Common myeloid progenitor, CD34-positive (primary cell): Measurements from ENCODE around the gene ARHGAP11A.

Experiments
- CTCF ChIA-PET: fragments of 350-600 bp; sonication (Branson Sonifier 250); formaldehyde crosslinking; loops from one replicate; lab custom pipeline; 2021; ENCODE audit warnings: antibody characterized with exemption; lab: Charles Lee
- POLR2A ChIA-PET: fragments of 350-600 bp; sonication (Branson Sonifier 250); formaldehyde crosslinking; loops from one replicate; lab custom pipeline; 2021; ENCODE audit warnings: antibody characterized with exemption; lab: Charles Lee
- DNase-seq, 3 donors: peaks; one replicate each; pipeline versions ENCODE4 v3.0.0 to v3.0.0-alpha.2; 2013
- H3K27ac ChIP-seq, 2 experiments: 1 replicate in 1 of 2; 2 replicates in 1 of 2; pipeline ENCODE4 v1.7.0; 2013; ENCODE audit warnings: inconsistent platforms in 2 of 2, low read length in 2 of 2, mild to moderate bottlenecking in 2 of 2, low read depth in 1 of 2, moderate library complexity in 1 of 2; ENCODE audit not compliant: severe bottlenecking in 2 of 2, insufficient read depth in 1 of 2, poor library complexity in 1 of 2
- H3K27me3 ChIP-seq, 5 experiments: replicated peaks in 2 of 5; 1 replicate in 3 of 5; 2 replicates in 2 of 5; pipeline versions ENCODE4 v1.6.1 to v1.7.0; 2013; ENCODE audit warnings: low read length in 4 of 5, mild to moderate bottlenecking in 2 of 5, moderate library complexity in 2 of 5, inconsistent platforms in 1 of 5; ENCODE audit not compliant: insufficient read depth in 5 of 5, control insufficient read depth in 4 of 5
- H3K36me3 ChIP-seq, 4 experiments: 1 replicate in 2 of 4; 2 replicates in 2 of 4; pipeline versions ENCODE4 v1.6.1 to v1.7.0; 2013; ENCODE audit warnings: low read length in 3 of 4, control low read depth in 1 of 4, mild to moderate bottlenecking in 1 of 4; ENCODE audit not compliant: control insufficient read depth in 4 of 4, insufficient read depth in 4 of 4
- H3K4me1 ChIP-seq, 4 experiments: 1 replicate in 3 of 4; 2 replicates in 1 of 4; pipeline versions ENCODE4 v1.6.1 to v1.7.1; 2013; ENCODE audit warnings: low read length in 3 of 4, mild to moderate bottlenecking in 3 of 4, control low read depth in 1 of 4, inconsistent platforms in 1 of 4, moderate library complexity in 1 of 4; ENCODE audit not compliant: control insufficient read depth in 4 of 4, insufficient read depth in 4 of 4; ENCODE audit errors: control extremely low read depth in 1 of 4
- H3K4me3 ChIP-seq, 7 experiments: 1 replicate in 4 of 7; 2 replicates in 3 of 7; pipeline versions ENCODE4 v1.5.1 to v1.7.0; 2013; ENCODE audit warnings: mild to moderate bottlenecking in 7 of 7, low read length in 6 of 7, moderate library complexity in 6 of 7, inconsistent platforms in 2 of 7, low read depth in 2 of 7, control low read depth in 1 of 7; ENCODE audit not compliant: insufficient read depth in 4 of 7, control insufficient read depth in 1 of 7; ENCODE audit errors: extremely low read depth in 1 of 7
- H3K9me3 ChIP-seq, 5 experiments: 1 replicate in 4 of 5; 2 replicates in 1 of 5; pipeline versions ENCODE4 v1.6.1 to v1.7.1; 2013; ENCODE audit warnings: low read length in 4 of 5, mild to moderate bottlenecking in 2 of 5, inconsistent platforms in 1 of 5, low read depth in 1 of 5, moderate library complexity in 1 of 5; ENCODE audit not compliant: control insufficient read depth in 4 of 5, insufficient read depth in 2 of 5; ENCODE audit errors: control extremely low read depth in 1 of 5
- WGBS: methylation state at CpG from one replicate; pipeline ENCODE4 v1.1.5; 2013; ENCODE audit not compliant: insufficient coverage; 5-methylcytosine and 5-hydroxymethylcytosine counted together

The ARHGAP11A gene

GRCh38 chr15:32683906-32684584 lies 68.7 kb downstream of the ARHGAP11A start:
- no peak overlapping the region for H3K27ac ChIP-seq
- H3K9me3 ChIP-seq = no peaks in the 10 kb centered on the region
- WGBS = 75% methylated on average over 8 of the region's 8 CpGs
- peak; percentile 41 to 81 (median 74) for DNase-seq
- H3K27me3 ChIP-seq = no peaks in the 10 kb centered on the region
- CTCF ChIA-PET = interaction anchor here (1.3 to 2.5 kb wide), 2 partner anchors 22 to 35 kb away, joined by 3 to 8 read pairs; no protein-coding TSS in a partner anchor
- POLR2A ChIA-PET = no interaction called here
- H3K4me3 ChIP-seq = no peak overlapping the region
- no peaks in the 10 kb centered on the region for H3K36me3 ChIP-seq
- peaks cover 0 to 10% (median 6%) of the 10 kb centered on the region in 4 experiments for H3K4me1 ChIP-seq

GRCh38 chr15:32685576-32685975 lies 70.3 kb downstream of the ARHGAP11A start:
- no peak overlapping the region for H3K27ac ChIP-seq
- WGBS = 100% methylated on average over 1 of the region's 1 CpG
- DNase-seq = no peak

GRCh38 chr15:32687556-32687955 lies 72.3 kb downstream of the ARHGAP11A start:
- Histone ChIP-seq H3K9me3 (no peaks in the 10 kb centered on the region), H3K27ac (no peak overlapping the region), H3K27me3 (peaks cover 0 to 3% (median 0%) of the 10 kb centered on the region in 5 experiments), H3K4me3 (no peak overlapping the region), H3K4me1 (peaks cover 0 to 10% (median 6%) of the 10 kb centered on the region in 4 experiments), H3K36me3 (no peaks in the 10 kb centered on the region)
- DNase-seq = no peak
- ChIA-PET POLR2A (no interaction called here), CTCF (interaction anchor here (1.4 kb wide), 1 partner anchor 13 kb away, joined by 3 read pairs; no protein-coding TSS in a partner anchor)
- 86% methylated on average over 1 of the region's 5 CpGs for whole genome bisulfite sequencing

More at GRCh38 chr15:32685576-32685975, 70.3 kb downstream of the ARHGAP11A start:
- Histone ChIP-seq H3K4me1 (peaks cover 0 to 10% (median 6%) of the 10 kb centered on the region in 4 experiments), H3K36me3 (no peaks in the 10 kb centered on the region), H3K27me3 (peaks cover 0 to 3% (median 0%) of the 10 kb centered on the region in 5 experiments), H3K9me3 (no peaks in the 10 kb centered on the region), H3K4me3 (no peak overlapping the region)
- ChIA-PET CTCF (interaction anchor here (1.4 kb wide), 1 partner anchor 20 kb away, joined by 3 read pairs; no protein-coding TSS in a partner anchor), POLR2A (no interaction called here)

- DNase-seq = no peak
- Histone ChIP-seq H3K36me3 (no peaks in the 10 kb centered on the region), H3K27ac (no peak overlapping the region), H3K4me3 (no peak overlapping the region), H3K27me3 (peaks cover 0 to 3% (median 0%) of the 10 kb centered on the region in 5 experiments), H3K9me3 (no peaks in the 10 kb centered on the region), H3K4me1 (peaks cover 0 to 10% (median 6%) of the 10 kb centered on the region in 4 experiments)
- POLR2A ChIA-PET = no interaction called here
- CTCF ChIA-PET = interaction anchor here (1.4 kb wide), 1 partner anchor 13 kb away, joined by 3 read pairs; no protein-coding TSS in a partner anchor
- 90% methylated on average over 1 of the region's 2 CpGs for WGBS
These were observed 72.9 kb downstream of the ARHGAP11A start for GRCh38 chr15:32688151-32688639.
